HEK293T (cell line): ENCODE data around the gene TBX1.

ENCODE experiments used
- FOXM1 ChIP-seq: fragments of 450-650 bp; IDR thresholded peaks from 2 replicates; pipeline ENCODE4 v1.6.1; 2017; ENCODE audit warnings: mild to moderate bottlenecking, borderline replicate concordance
- LEF1 ChIP-seq: fragments of 450-650 bp; IDR thresholded peaks from 2 replicates; pipeline ENCODE4 v1.6.1; 2017; ENCODE audit warnings: mild to moderate bottlenecking, borderline replicate concordance
- NFRKB ChIP-seq: fragments of 450-650 bp; IDR thresholded peaks from 2 replicates; pipeline ENCODE4 v1.6.1; 2016; ENCODE audit warnings: mild to moderate bottlenecking, moderate library complexity
- PKNOX1 ChIP-seq: fragments of 450-650 bp; IDR thresholded peaks from 2 replicates; pipeline ENCODE4 v1.6.1; 2016
- SP1 ChIP-seq: fragments of 450-650 bp; IDR thresholded peaks from 2 replicates; pipeline ENCODE4 v1.6.1; 2017
- SUZ12 ChIP-seq: fragments of 450-650 bp; IDR thresholded peaks from 2 replicates; pipeline ENCODE4 v1.6.1; 2016; ENCODE audit warnings: mild to moderate bottlenecking

GRCh38 chr22:19720150-19720827 lies 40.3 kb upstream of the TBX1 start:
- no peak for TF ChIP-seq FOXM1
- no peak for TF ChIP-seq SUZ12
- no peak for TF ChIP-seq PKNOX1
- TF ChIP-seq SP1 = no peak
- no peak for TF ChIP-seq LEF1
- no peak for TF ChIP-seq NFRKB
